HG03575 (cell line): ENCODE measurements around the gene FAM180A.
"Not testable (repeated sequence)": the region's sequence is repeated elsewhere in the genome, so short reads cannot be mapped to it uniquely, and the experiment has no call there.

ENCODE experiments used
- ATAC-seq: cut with Tn5 transposase; IDR thresholded peaks from one replicate; pipeline ENCODE4 v1.9.1; 2021; ENCODE audit not compliant: unreplicated experiment, insufficient number of reproducible peaks, low FRiP score; ENCODE audit errors: extremely low read depth

The FAM180A gene

GRCh38 chr7:135748770-135749169 lies at the start of gene FAM180A:
Gene FAM180A (minus strand): TSS chr7:135748813. CDS start chr7:135748580, 233 bp downstream.
- no peak for ATAC-seq

- ATAC-seq = no peak
Measured at GRCh38 chr7:135798095-135798494, 49.5 kb upstream of the FAM180A start.

- ATAC-seq = no peak
Measured at GRCh38 chr7:135795846-135796570, 47.4 kb upstream of the FAM180A start.

GRCh38 chr7:135793841-135794240 lies 45.2 kb upstream of the FAM180A start:
- ATAC-seq = no peak

GRCh38 chr7:135792866-135793265 lies 44.3 kb upstream of the FAM180A start:
- no peak for ATAC-seq

GRCh38 chr7:135792363-135792668 lies 43.7 kb upstream of the FAM180A start:
- no peak for ATAC-seq

- ATAC-seq = no peak
Measured at GRCh38 chr7:135791543-135792362, 43.1 kb upstream of the FAM180A start.

GRCh38 chr7:135790371-135790977 lies 41.9 kb upstream of the FAM180A start:
- ATAC-seq = no peak

GRCh38 chr7:135789956-135790355 lies 41.3 kb upstream of the FAM180A start:
- no peak for ATAC-seq

GRCh38 chr7:135789431-135789830 lies 40.8 kb upstream of the FAM180A start:
- no peak for ATAC-seq

- no peak for ATAC-seq
Measured at GRCh38 chr7:135786911-135787310, 38.3 kb upstream of the FAM180A start.

GRCh38 chr7:135785065-135785464 lies 36.5 kb upstream of the FAM180A start:
- no peak for ATAC-seq

- ATAC-seq = no peak
Measured at GRCh38 chr7:135784013-135784412, 35.4 kb upstream of the FAM180A start.

GRCh38 chr7:135782801-135783200 lies 34.2 kb upstream of the FAM180A start:
- ATAC-seq = no peak

GRCh38 chr7:135782377-135782776 lies 33.8 kb upstream of the FAM180A start:
- no peak for ATAC-seq

GRCh38 chr7:135777626-135778398 lies 29.2 kb upstream of the FAM180A start:
- ATAC-seq = no peak

- not testable (repeated sequence) for ATAC-seq
Measured at GRCh38 chr7:135775915-135776314, 27.3 kb upstream of the FAM180A start.

- no peak for ATAC-seq
Measured at GRCh38 chr7:135775230-135775629, 26.6 kb upstream of the FAM180A start.

GRCh38 chr7:135774284-135774683 lies 25.7 kb upstream of the FAM180A start:
- ATAC-seq = no peak
